ENCODE results near the gene COMP.
A peak's percentile ranks its signal among the peaks of the same experiment; 100 is the strongest.
"Not testable (repeated sequence)": the region's sequence is repeated elsewhere in the genome, so short reads cannot be mapped to it uniquely, and the experiment has no call there.

COMP gene

GRCh38 chr19:18790566-18791314 lies at the start of gene COMP:
TSS of gene COMP (minus strand) at chr19:18791305. CDS start at chr19:18791269, 36 bp downstream.
- no peak for DNase-seq

- DNase-seq = no peak
Observed at GRCh38 chr19:18840288-18841267, 49.5 kb upstream of the COMP start.

- no peak for DNase-seq
Observed at GRCh38 chr19:18839465-18840287, 48.6 kb upstream of the COMP start.

GRCh38 chr19:18834644-18834984 lies 43.5 kb upstream of the COMP start:
- DNase-seq = no peak

GRCh38 chr19:18833849-18834643 lies 42.9 kb upstream of the COMP start:
- no peak for DNase-seq

GRCh38 chr19:18833141-18833476 lies 42.0 kb upstream of the COMP start:
- no peak for DNase-seq

- peak; percentile 61 to 64 for DNase-seq
Observed at GRCh38 chr19:18832306-18833140, 41.4 kb upstream of the COMP start.

- DNase-seq = peak; percentile 93 to 96
Observed at GRCh38 chr19:18831524-18832305, 40.6 kb upstream of the COMP start, which contains the start of gene UPF1. TSS of gene UPF1 (plus strand) at chr19:18831959. CDS start at chr19:18832210, 251 bp downstream.

GRCh38 chr19:18830488-18830887 lies 39.4 kb upstream of the COMP start:
- no peak for DNase-seq

- DNase-seq = no peak
Observed at GRCh38 chr19:18828786-18829185, 37.7 kb upstream of the COMP start.

- no peak for DNase-seq
Observed at GRCh38 chr19:18817574-18817973, 26.5 kb upstream of the COMP start.

GRCh38 chr19:18816645-18817044 lies 25.5 kb upstream of the COMP start:
- not testable (repeated sequence) for DNase-seq

- no peak for DNase-seq
Observed at GRCh38 chr19:18815673-18816072, 24.6 kb upstream of the COMP start.

- DNase-seq = no peak
Observed at GRCh38 chr19:18814063-18814462, 23.0 kb upstream of the COMP start.

- not testable (repeated sequence) for DNase-seq
Observed at GRCh38 chr19:18811638-18812037, 20.5 kb upstream of the COMP start.

GRCh38 chr19:18809149-18809868 lies 18.2 kb upstream of the COMP start:
- no peak for DNase-seq

- no peak for DNase-seq
Observed at GRCh38 chr19:18807861-18808331, 16.8 kb upstream of the COMP start.

GRCh38 chr19:18804643-18805042 lies 13.5 kb upstream of the COMP start:
- no peak for DNase-seq

GRCh38 chr19:18804139-18804601 lies 13.1 kb upstream of the COMP start:
- DNase-seq = no peak

All from activated T-cell treated with anti-CD3 and anti-CD28 coated beads, Interleukin-2, amount 50 U/mL, for 48 hours (primary cell).